Measurements from ENCODE around the gene FLNB.

- no peak for TF ChIP-seq CTCF (IDR thresholded peaks at IDR 0.05)
- no peak for TF ChIP-seq POLR2A (IDR thresholded peaks at IDR 0.05)
Observed at GRCh38 chr3:58173029-58173668, 164.9 kb downstream of the FLNB start.
